ENCODE data around the gene GID8.

The GID8 gene

GRCh38 chr20:62910217-62910766 is 27.7 kb upstream of the GID8 start:
- TF ChIP-seq, protein P1, sequence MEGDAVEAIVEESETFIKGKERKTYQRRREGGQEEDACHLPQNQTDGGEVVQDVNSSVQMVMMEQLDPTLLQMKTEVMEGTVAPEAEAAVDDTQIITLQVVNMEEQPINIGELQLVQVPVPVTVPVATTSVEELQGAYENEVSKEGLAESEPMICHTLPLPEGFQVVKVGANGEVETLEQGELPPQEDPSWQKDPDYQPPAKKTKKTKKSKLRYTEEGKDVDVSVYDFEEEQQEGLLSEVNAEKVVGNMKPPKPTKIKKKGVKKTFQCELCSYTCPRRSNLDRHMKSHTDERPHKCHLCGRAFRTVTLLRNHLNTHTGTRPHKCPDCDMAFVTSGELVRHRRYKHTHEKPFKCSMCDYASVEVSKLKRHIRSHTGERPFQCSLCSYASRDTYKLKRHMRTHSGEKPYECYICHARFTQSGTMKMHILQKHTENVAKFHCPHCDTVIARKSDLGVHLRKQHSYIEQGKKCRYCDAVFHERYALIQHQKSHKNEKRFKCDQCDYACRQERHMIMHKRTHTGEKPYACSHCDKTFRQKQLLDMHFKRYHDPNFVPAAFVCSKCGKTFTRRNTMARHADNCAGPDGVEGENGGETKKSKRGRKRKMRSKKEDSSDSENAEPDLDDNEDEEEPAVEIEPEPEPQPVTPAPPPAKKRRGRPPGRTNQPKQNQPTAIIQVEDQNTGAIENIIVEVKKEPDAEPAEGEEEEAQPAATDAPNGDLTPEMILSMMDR (IDR thresholded peaks at IDR 0.05; ENCODE audit: insufficient read depth, low read length, poor library complexity, severe bottlenecking) = no peak
- Histone ChIP-seq H3K36me3 (ENCODE audit: control insufficient read depth, insufficient read depth, low read length) (peaks cover 56% of the 10 kb centered on the region), H3K4me3 (replicated peaks; ENCODE audit: low read depth, low read length) (no peak overlapping the region), H3K27me3 (replicated peaks; ENCODE audit: control insufficient read depth, insufficient read depth, low read length) (no peaks in the 10 kb centered on the region)
- no peak for DNase-seq (ENCODE audit: extremely low read depth, insufficient read length)

- peaks cover 49% of the 10 kb centered on the region for H3K36me3 ChIP-seq (ENCODE audit: control insufficient read depth, insufficient read depth, low read length)
- TF ChIP-seq, protein P1 (IDR thresholded peaks at IDR 0.05; ENCODE audit: insufficient read depth, low read length, poor library complexity, severe bottlenecking) = no peak
- DNase-seq (ENCODE audit: extremely low read depth, insufficient read length) = no peak
- H3K27me3 ChIP-seq (replicated peaks; ENCODE audit: control insufficient read depth, insufficient read depth, low read length) = no peaks in the 10 kb centered on the region
- H3K4me3 ChIP-seq (replicated peaks; ENCODE audit: low read depth, low read length) = no peak overlapping the region
Measured at GRCh38 chr20:62910777-62911497, 27.0 kb upstream of the GID8 start.

GRCh38 chr20:62911701-62912280 is 26.2 kb upstream of the GID8 start:
- H3K36me3 ChIP-seq (ENCODE audit: control insufficient read depth, insufficient read depth, low read length) = peaks cover 42% of the 10 kb centered on the region
- no peak overlapping the region for H3K4me3 ChIP-seq (replicated peaks; ENCODE audit: low read depth, low read length)
- H3K27me3 ChIP-seq (replicated peaks; ENCODE audit: control insufficient read depth, insufficient read depth, low read length) = no peaks in the 10 kb centered on the region
- TF ChIP-seq, protein P1 (IDR thresholded peaks at IDR 0.05; ENCODE audit: insufficient read depth, low read length, poor library complexity, severe bottlenecking) = no peak
- no peak for DNase-seq (ENCODE audit: extremely low read depth, insufficient read length)

- TF ChIP-seq, protein P1 (IDR thresholded peaks at IDR 0.05; ENCODE audit: insufficient read depth, low read length, poor library complexity, severe bottlenecking) = no peak
- H3K36me3 ChIP-seq (ENCODE audit: control insufficient read depth, insufficient read depth, low read length) = peaks cover 35% of the 10 kb centered on the region
- H3K4me3 ChIP-seq (replicated peaks; ENCODE audit: low read depth, low read length) = no peak overlapping the region
- no peaks in the 10 kb centered on the region for H3K27me3 ChIP-seq (replicated peaks; ENCODE audit: control insufficient read depth, insufficient read depth, low read length)
- no peak for DNase-seq (ENCODE audit: extremely low read depth, insufficient read length)
Measured at GRCh38 chr20:62913043-62913630, 24.8 kb upstream of the GID8 start.

DNA sequence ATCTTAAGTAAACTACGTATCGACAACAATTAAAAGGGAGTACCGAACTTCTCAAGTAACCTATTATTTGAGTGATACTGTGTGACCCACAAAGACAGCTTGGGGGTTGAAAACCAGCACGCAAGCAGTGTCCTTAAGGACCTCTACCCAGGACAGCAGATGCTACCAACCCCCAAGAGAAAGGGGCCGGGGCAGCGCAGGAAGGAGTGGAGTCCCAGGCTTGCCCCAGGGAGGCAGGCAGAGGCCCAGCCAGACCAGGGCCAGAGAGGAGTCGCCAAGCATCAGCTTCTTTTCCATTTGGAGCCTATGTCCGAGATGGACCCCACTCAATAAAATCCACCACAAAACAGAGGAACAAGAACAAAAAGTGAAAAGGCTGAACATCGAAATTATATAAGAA is 23.5 kb upstream of the GID8 start:
- no peak overlapping the region for H3K4me3 ChIP-seq (replicated peaks; ENCODE audit: low read depth, low read length)
- no peaks in the 10 kb centered on the region for H3K27me3 ChIP-seq (replicated peaks; ENCODE audit: control insufficient read depth, insufficient read depth, low read length)
- no peak for DNase-seq (ENCODE audit: extremely low read depth, insufficient read length)
- TF ChIP-seq, protein P1 (IDR thresholded peaks at IDR 0.05; ENCODE audit: insufficient read depth, low read length, poor library complexity, severe bottlenecking) = no peak
- H3K36me3 ChIP-seq (ENCODE audit: control insufficient read depth, insufficient read depth, low read length) = peaks cover 25% of the 10 kb centered on the region
